Neutrophil (primary cell): Measurements from ENCODE around the gene MALL.

ENCODE experiments used
- H3K27ac ChIP-seq: fragments of 200-600 bp; sonication (generic); 2 replicates; pipeline ENCODE4 v1.5.1; 2016; ENCODE audit warnings: mild to moderate bottlenecking, moderate library complexity
- H3K27me3 ChIP-seq: fragments of 200-600 bp; sonication (generic); 2 replicates; pipeline ENCODE4 v1.6.0; 2016; ENCODE audit warnings: mild to moderate bottlenecking
- H3K36me3 ChIP-seq: fragments of 200-600 bp; sonication (generic); 2 replicates; pipeline ENCODE4 v1.5.1; 2017
- H3K4me1 ChIP-seq, 2 experiments: fragments of 200-600 bp in 1 of 2; sonication (generic) in 1 of 2; 1 replicate in 1 of 2; 2 replicates in 1 of 2; pipeline versions ENCODE4 v1.5.1 to v1.6.1; 2013 to 2016; ENCODE audit warnings: low read depth in 1 of 2, low read length in 1 of 2, mild to moderate bottlenecking in 1 of 2, moderate library complexity in 1 of 2; ENCODE audit not compliant: control insufficient read depth in 1 of 2, insufficient read depth in 1 of 2
- H3K4me3 ChIP-seq, 2 experiments: fragments of 200-600 bp in 1 of 2; sonication (generic) in 1 of 2; 1 replicate in 1 of 2; 2 replicates in 1 of 2; pipeline ENCODE4 v1.5.1; 2013 to 2016; ENCODE audit warnings: low read depth in 1 of 2, low read length in 1 of 2, mild to moderate bottlenecking in 1 of 2, moderate library complexity in 1 of 2
- H3K9me3 ChIP-seq: fragments of 200-600 bp; sonication (generic); 2 replicates; pipeline ENCODE4 v1.5.1; 2016
- CTCF ChIP-seq: fragments of 200-600 bp; sonication (generic); IDR thresholded peaks from 2 replicates; pipeline ENCODE4 v1.5.1; 2016; ENCODE audit warnings: antibody characterized with exemption

The MALL gene

GRCh38 chr2:110106642-110107041 is 9.0 kb downstream of the MALL start:
- Histone ChIP-seq H3K36me3 (no peaks in the 10 kb centered on the region), H3K4me3 (no peak overlapping the region), H3K27me3 (peaks cover 24% of the 10 kb centered on the region), H3K4me1 (no peaks in the 10 kb centered on the region), H3K27ac (no peak overlapping the region), H3K9me3 (no peaks in the 10 kb centered on the region)
- TF ChIP-seq CTCF, result no peak

- TF ChIP-seq CTCF, result no peak
- no peaks in the 10 kb centered on the region for H3K4me1 ChIP-seq
These were observed 9.8 kb downstream of the MALL start for GRCh38 chr2:110105608-110106467.

GRCh38 chr2:110105183-110105582 is 10.4 kb downstream of the MALL start:
- Histone ChIP-seq H3K27me3 (peaks cover 24% of the 10 kb centered on the region), H3K36me3 (no peaks in the 10 kb centered on the region), H3K9me3 (no peaks in the 10 kb centered on the region), H3K4me3 (no peak overlapping the region), H3K27ac (no peak overlapping the region), H3K4me1 (no peaks in the 10 kb centered on the region)
- TF ChIP-seq CTCF, result no peak

More at GRCh38 chr2:110105608-110106467, 9.8 kb downstream of the MALL start:
- Histone ChIP-seq H3K4me3 (no peak overlapping the region), H3K27ac (no peak overlapping the region), H3K27me3 (peaks cover 24% of the 10 kb centered on the region), H3K36me3 (no peaks in the 10 kb centered on the region), H3K9me3 (no peaks in the 10 kb centered on the region)

- H3K36me3 ChIP-seq, result no peaks in the 10 kb centered on the region
- H3K9me3 ChIP-seq, result no peaks in the 10 kb centered on the region
- TF ChIP-seq CTCF, result no peak
- H3K27ac ChIP-seq, result no peak overlapping the region
- no peaks in the 10 kb centered on the region for H3K4me1 ChIP-seq
- H3K4me3 ChIP-seq, result no peak overlapping the region
- H3K27me3 ChIP-seq, result peaks cover 24% of the 10 kb centered on the region
These were observed 11.4 kb downstream of the MALL start for GRCh38 chr2:110104025-110104771.

GRCh38 chr2:110103061-110103961 is 12.3 kb downstream of the MALL start:
- Histone ChIP-seq H3K36me3 (no peaks in the 10 kb centered on the region), H3K4me3 (no peak overlapping the region), H3K27ac (no peak overlapping the region), H3K9me3 (no peaks in the 10 kb centered on the region), H3K27me3 (peaks cover 24% of the 10 kb centered on the region), H3K4me1 (no peaks in the 10 kb centered on the region)
- no peak for TF ChIP-seq CTCF
